NCI-H446 (cell line): ENCODE results near the gene PLCD1.

ENCODE experiments used
- DNase-seq, 2 experiments: peaks; one replicate each; lab custom pipeline; 2025; lab: John Stamatoyannopoulos, UW

Gene PLCD1

DNA sequence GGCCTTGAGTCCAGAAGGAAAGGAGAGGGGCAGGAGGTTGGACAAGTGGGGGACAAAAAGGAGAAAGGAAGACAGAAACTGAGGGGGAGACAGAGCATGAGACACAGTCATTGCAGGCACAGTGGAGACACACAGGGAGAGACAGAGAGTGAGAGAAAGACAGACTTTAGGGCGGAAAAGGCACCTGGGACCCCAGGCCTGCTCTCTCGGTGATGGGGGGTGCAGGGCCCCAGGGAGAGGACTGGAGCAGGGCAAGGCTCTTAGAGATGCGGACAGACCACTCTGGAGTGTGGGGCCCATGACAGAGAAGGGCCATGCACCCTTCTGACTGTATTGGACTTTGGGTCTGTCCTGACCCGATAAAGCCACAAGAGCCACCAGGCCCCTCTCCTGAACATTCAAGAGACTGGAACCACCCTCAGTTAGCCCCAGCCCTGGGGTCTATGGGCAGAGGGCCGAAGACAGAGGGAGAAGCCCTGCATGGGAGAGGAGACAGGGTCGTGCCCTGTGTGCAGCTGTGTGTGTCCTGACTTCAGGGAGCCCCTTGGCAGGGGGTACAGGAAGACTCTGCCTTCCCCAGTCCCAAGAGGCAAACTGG is 12.5 kb downstream of the PLCD1 start:
- DNase-seq = no peak

DNA sequence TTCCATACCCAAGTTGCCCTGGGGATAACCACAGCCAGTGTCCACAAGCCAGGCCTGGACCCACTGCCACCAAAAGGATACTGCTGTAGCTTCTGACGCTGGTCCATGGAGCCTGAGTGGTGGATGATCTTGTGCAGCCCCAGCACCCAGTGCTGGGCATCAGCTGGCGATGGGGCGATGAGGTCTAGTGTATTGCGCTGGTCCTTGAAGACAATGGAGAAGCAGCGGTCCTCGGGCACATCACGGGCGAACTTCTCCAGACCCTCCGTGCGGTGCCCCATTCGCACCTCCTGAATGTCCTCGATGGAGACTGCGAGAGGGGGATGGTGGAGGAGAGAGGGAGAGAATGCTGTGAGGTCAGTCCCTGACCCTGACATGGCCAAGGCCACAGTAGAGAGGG is 13.0 kb downstream of the PLCD1 start:
- DNase-seq = no peak

DNA sequence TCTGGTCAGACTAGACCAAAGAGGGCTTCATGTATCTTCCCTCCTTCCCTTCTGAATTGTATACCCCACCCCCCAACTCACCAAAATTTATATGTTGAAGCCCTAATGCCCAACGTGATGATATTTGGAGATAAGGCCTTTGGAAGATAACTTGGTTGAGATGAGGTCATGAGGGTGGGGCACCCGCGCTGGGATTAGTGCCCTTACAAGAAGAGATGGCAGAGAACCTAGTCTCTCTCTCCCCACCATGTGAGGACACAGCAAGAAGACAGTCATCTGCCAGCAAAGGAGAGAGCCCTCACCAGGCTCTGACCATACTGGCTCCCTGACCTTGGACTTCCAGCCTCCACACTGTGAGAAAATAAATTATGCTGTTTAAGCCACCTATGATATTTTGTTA is 13.5 kb downstream of the PLCD1 start:
- DNase-seq = no peak

DNA sequence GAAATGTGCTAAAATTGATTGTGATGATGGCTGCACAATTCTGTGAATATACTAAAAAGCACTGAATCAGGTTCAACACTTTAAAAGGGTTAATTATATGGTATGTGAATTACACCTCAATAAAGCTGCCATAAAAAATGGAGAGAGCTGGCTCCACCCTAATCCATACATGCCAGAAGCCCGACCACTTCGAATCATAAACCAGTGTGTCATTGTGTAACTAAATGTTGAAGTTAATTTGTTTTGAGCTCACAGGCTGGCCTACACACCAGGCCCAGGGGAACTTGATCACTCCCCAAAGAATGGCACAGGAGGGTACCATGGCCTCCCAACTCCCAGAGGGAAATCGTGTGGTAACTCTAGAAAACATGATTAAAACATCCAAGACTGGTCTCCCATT is 14.0 kb downstream of the PLCD1 start:
- DNase-seq = no peak

DNA sequence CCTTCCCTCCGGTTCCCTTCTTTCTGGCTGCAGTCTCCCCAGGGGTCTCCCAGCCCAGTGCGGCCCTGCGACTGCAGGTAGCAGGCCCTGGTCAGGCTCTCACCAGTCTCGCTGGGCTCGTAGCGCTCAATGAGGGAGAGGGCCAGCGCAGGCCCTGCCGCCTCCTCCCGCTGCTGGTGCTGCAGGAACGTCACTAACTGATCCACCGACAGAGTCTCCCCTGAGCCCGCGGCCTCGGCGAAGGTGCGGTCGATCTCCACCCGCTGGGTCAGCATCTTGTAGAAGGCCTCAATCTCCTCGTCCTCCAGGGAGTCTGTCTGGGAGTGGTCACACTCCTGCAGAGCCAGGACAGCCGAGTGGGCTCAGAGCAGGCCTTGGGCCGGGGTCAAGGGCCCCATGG is 18.3 kb downstream of the PLCD1 start:
- DNase-seq = no peak

DNA sequence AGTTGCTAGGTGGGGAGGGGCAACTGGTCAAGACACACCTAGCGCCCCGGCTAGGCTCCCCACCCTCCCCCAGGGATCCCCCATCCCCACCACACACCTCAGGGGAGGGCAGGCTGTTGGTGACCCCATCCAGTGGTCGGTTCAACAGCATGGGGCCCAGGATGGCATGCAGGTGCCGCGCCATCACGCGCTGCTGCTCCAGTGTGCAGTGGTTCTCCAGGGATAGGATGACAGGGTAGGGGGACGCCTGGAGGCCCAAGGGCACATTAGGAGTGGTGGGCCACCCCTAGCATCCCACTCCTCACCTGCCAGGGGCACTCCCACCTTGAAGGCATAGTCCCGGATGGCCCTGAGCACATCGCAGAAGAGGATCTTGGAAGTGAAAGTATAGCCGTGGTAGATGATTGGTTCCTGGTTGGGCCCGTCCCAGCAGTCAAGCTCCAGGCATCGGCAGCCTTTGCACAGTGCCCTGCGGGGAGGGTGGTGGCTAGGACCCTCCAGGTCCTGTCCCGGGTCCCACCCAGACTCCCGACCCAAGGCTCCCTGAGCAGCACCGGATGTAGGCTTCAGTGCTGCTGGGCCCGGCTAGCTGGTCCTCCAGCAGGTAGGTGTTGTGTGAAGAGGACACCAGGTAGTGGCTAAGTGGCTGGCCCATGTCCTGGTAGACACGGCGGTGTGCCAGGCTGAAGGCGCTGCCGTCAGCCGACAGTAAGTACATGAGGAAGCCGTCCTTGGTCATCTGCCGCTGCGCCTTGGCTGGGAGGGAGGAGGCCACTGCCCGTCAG is 19.4 kb downstream of the PLCD1 start:
- DNase-seq = no peak

DNA sequence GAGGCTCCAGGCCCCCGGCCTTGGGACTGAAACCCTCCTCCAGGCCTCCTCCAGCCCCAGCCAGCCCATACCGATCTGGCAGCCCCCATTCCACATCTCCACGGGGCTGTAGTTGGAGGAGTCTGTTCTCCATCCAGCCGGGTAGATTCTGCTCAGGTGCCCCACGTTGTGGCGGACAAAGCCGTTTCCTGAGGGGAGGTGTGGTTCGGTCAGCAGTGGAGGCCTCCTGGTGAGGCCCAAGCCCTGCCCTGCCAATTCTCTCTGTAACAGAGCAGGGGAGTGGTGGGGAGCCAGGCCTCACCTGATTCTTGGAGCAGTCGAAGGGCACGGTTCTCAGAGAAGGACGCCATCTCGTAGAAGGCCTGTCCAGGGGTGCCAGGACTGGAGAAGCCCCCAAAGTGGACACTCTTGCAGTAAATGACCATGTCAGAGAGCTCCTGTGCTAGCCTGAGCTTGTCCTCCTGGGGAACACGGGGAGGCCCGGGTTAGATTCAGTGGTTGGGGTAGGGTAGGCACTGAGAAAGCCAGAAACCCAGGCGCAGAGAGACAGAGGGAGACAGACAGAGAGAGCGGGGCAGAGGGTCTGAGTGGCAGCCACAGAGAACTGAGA is 20.4 kb downstream of the PLCD1 start:
- no peak for DNase-seq

DNA sequence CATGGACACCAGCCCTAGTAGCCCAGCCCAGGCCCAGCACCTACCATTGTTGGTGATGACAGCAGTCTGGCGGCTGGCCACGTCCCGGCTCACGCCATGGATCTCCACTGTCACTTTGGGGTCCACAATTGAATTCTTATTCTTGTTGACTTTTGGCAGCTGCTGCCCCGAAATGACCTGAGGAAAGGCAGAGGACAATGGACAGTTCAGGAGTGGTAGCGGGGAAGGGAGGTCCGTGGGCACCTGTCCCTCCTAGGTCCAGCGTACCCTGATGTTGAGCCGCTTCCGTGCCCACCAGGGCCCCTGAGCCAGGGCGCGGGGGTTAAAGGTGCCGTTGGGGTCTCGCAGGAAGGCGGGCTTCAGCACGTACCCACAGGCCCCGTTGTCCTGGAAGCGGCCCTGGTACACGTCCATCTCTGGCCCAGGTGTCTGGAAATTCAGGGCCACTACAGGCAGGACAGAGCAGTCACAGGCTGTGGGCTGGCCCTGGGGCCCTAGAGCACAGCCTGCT is 21.2 kb downstream of the PLCD1 start:
- DNase-seq = no peak

DNA sequence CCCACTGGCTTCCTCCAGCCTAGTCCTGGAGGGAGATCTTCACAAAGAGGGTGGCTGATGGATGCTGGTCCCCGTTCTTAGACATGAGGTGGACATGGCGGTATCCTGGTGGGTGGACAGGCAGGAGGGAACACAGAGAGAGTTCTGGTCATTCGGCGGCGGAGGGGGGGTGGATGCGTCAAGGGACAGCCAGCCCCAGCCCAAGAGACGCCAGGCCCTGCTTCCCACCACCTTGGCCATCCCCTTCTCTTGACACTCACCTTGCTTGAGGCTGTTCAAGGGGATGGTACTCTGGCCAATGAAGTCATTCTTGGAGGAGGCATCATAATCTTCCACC is 21.7 kb downstream of the PLCD1 start:
- DNase-seq = no peak

DNA sequence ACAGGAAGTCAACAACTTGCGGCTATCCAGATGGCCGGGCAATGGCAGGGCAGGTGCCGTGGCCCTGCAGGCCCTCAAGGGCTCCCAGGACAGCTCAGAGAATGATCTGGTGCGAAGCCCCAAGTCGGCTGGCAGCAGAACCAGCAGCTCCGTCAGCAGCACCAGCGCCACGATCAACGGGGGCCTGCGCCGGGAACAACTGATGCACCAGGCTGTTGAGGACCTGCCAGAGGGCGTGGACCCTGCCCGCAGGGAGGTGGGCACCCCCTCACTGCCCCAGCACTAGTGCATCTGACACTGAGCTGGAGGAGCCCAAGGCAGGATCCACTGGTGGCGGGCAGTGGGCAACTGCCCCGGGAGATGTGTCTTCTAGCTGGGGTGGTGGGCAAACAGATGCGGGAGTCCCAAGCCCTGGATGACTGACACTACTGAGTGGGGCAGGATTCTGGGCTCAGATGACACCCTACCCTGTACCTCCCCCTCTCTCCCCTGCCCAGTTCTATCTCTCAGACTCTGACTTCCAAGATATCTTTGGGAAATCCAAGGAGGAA is 22.9 kb downstream of the PLCD1 start:
- DNase-seq = no peak

DNA sequence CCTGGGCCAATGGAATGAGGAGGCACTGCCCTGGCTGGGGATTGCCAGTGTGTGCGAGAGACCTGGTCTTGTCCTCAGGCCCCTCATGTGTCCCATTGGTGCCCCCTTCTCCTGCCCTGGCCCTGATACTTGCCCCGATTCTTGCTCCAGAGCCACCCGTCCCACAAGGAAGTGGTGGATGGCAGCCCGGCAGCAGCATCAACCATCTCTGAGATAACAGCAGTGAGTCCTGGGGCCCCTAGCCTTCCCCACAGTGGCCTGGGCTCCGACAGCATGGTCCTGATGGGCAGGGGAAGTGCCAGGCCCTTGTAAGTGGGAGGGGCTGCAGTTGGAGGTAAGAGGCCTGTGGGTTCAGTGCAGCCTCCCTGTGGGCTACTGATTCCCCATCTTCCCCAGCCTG is 23.4 kb downstream of the PLCD1 start:
- no peak for DNase-seq

DNA sequence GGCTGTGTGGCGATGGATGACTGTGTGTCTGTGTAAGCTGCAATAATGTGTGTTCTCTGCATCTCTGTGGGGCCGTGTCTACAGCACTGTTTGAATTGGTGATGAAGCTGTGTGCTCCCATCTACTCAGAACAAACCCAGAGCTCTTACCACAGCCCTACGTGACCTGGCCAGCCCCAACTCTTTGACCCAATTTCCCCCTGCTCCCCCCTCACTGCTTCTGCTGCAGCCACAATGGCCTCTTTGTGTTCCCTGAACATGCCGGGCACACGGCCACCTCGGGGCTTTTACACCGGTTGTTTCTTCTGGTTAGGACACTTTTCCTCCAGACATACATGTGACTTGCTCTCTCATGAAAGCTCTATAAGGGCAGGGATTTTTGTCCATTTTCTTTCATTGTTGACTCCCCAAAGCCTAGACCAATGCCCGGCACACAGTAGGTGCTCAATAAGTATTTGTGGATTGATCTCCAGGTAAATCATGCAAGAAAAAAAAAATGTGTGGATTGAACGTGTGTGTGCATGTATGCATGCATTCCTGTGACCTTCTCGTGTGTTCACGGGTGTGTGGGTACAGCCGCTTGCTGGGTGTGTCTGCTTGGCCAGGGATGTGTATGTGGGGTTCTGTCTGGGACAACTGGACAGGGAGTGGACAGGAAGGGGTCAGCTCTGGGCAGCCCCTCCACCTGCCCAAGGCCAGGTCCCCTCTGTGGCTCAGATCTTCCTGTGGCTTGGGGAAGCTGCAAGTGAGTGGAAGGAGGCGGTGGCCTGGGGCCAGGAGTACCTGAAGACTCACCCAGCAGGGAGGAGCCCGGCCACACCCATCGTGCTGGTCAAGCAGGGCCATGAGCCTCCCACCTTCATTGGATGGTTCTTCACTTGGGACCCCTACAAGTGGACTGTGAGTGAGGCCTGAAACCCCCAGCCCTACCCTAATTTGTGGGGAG is 24.1 kb downstream of the PLCD1 start:
- DNase-seq = no peak

DNA sequence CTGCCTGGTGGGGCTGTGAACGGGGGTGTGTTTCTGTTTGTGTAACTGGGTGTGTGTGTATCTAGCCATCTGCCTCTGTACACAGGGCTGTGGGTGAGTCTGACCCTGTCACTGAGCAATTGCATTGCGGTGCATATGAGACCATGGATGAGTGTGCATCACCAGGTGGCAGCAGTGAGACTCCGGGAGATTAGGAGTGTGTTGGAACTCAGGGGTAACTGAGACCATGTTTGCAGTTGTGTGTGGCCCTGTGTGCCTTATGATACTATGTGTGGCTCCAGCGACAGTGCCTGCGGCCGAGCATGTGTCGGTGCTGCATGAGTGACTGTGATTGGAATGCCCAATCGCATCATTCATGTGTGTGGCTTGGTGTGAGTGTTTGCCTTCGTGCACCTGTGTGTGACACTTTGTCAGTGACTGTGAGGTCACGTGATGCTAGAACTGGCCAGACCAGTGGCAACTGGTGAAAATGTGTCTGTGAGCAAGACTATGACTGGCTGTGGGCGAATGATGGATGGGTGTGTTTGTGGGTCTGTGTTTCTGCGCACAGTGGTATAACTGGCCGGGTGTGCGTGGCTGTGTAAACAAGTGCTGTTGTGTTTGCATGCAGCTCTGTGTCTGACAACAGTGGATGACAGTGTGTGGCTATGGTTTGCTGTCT is 24.9 kb downstream of the PLCD1 start:
- peak in 1 of 2 experiments; percentile 33 for DNase-seq

DNA sequence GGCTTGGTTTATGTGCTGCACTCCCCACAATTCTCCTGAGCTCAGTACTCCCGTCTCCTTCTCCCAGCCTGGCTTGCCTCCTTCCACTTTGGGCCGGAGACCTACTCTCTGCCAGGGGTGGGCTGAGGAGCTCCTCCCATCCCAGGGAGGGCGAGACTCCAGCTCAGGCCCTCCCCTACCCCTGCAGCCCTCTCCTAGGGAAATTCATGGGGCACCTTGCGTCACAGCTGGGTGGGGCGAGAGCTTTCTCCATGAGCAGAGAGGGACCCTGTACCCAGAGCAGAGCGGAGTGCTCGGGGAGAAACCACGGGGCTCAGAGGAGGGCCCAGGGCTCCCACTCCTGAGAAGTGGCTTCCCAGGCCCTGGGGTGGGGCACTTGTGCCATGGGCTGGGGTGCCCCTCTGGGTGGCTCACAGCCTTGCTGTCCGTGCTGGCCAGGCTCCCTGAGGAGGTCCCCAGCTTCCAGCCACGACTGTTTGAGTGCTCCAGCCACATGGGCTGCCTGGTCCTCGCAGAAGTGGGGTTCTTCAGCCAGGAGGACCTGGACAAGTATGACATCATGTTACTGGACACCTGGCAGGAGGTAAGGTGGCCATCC is 25.5 kb downstream of the PLCD1 start:
- DNase-seq = no peak

DNA sequence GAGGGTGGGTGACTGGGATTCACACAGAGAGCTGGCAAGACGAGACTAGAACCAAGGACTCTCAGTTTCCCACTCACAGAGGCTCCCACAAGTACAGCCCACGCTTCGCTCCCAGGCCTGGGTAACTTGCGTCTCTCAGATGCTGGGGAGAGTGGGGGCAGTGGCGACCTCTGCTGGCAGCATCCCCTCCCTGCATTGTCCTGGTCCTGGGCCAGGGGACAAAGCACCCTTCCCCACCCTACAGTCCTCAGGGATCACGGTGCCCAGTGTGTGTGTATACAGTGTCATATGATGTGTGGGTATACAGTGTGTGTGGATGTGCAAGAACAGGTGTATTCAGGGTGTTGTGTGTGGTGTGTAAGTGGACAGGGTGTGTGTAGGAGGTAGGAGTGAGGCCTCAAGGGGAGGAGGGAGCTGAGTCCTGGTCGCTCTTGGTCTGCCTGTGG is 26.0 kb downstream of the PLCD1 start:
- DNase-seq = peak in 1 of 2 experiments; percentile 48

DNA sequence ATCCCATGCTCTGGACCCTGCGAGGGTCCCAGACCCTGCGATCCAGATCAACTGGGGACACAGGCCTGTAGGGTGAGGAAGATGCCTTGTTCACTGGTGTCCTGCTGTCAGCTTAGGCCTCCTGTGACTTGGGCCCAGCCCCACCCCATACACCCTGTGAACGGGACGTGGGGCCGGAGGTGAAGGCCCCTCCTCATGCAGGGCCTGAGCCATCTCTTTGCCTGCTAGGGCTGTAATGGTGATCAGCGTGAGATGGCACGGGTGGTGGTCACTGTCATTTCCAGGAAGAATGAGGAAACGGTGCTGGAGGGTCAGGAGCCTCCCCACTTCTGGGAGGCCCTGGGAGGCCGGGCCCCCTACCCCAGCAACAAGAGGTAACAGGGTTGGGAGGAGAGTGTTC is 26.5 kb downstream of the PLCD1 start:
- no peak for DNase-seq

DNA sequence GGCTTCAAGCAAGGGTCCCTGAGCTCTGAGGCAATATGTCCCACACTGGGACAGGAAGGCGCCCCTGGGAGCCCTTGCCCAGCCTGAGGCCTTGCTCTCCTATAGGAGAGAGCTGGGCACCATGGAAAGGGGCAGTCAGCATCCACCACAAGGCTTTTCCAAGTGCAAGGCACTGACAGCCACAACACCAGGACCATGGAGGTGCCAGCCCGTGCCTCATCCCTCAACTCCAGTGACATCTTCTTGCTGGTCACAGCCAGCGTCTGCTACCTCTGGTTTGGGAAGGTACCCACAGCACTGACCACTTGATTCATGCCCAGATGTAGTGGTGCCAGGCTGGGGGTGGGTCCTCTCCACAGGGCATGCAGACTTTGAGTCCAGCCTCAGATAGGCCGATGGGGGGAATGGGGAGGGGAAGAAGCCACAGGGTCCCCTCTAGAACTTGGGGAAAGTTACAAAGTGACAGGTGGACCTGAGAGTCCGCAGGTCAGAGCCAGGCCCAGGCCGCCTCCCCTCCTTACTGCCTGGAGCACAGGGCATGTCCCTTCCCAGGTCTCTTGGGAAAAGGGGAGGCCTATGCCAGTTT is 27.1 kb downstream of the PLCD1 start:
- no peak for DNase-seq

DNA sequence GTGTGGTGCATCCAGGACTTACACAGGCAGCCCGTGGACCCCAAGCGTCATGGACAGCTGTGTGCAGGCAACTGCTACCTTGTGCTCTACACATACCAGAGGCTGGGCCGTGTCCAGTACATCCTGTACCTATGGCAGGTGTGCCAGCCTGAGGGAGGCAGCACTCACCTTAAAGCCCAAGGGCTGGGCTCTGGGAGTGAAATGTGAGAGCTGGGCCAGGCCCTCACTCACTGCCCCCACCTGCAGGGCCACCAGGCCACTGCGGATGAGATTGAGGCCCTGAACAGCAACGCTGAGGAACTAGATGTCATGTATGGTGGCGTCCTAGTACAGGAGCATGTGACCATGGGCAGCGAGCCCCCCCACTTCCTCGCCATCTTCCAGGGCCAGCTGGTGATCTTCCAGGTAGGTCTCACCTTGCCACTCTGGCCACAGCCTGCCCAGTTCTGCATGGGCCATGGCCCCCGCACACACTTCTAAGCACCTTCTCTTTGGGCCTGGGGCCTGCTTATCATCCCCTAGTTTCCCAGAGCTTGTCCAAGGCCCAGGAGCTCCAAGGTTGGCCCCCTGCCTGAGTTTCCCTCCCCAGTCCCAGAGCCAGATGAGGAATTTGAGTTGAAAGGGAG is 27.9 kb downstream of the PLCD1 start:
- no peak for DNase-seq

DNA sequence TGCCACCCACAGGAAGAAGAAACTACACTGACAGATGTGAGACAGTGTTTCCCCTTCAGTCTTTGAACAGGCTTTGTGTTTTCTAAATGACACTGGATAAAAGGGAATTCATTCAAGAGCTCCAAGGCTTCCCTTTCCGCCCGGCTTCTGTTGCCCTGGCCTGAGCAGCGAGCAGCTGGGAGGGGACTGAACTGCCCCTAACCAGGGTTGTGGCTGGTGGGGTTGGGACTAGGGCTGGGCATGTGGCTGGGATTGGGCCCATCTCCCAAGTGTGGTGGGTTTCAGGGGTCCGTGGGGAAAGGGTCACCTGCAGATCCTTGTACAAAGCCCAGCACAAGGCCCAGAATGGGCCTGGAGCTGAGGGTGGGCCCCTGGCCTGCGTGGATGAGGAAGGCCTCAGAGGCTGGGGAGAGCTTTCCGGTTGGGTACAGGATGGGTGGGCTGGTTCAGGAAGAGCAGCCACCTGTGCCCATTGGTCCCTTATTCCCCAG is 28.4 kb downstream of the PLCD1 start:
- DNase-seq = no peak
